ENCODE data around the gene SCN10A. TPM values are rescaled to one million over a fixed set of nuclear protein-coding genes. Genes with fewer than 3 reads are reported as not detected.

SCN10A gene
- polyA plus RNA-seq, 1 of the 3 experiments (the other 2 are of a cell fraction), result not detected

DNA sequence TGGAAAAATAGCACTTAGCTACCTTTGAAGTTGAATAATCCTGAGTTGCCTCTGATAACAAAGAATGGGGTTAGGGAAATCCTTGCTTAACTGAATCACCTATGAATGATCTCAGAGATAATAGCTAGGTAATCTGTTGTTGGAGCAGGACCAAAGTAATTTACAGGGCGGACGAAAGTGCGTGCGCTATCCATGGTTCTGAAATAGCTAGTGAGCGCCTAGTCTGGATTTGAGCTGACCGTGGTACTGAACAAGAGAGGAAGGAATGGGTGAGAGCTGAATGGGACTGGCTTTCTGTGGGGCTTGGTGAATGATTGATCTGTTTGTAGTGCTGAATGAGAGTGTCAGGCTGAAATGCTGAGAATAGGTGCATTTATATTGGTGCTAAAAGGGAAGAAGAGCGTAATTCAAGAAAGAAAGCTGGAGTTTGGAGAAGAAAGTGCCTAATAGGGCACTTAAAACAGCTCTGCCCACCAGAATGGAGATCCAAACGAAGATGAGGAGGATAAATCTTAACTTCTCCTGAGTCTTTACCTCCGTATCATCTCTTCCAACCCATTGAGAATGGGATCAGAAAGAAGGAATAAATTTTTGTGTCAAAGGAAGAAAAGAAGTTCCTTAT, 10.1 kb downstream of the SCN10A start:
- Histone ChIP-seq H3K36me3 (replicated peaks in 1 of 2; ENCODE audit: control insufficient read depth in 1 of 2, insufficient read depth in 2 of 2, low read length in 1 of 2) (no peaks in the 10 kb centered on the region), H3F3A (replicated peaks; ENCODE audit: insufficient read depth) (no peaks in the 10 kb centered on the region), H3K4me2 (no peak overlapping the region), H2AFZ (ENCODE audit: low read depth) (no peak overlapping the region), H4K20me1 (ENCODE audit: insufficient read depth) (no peaks in the 10 kb centered on the region), H3K79me2 (ENCODE audit: insufficient read depth) (no peaks in the 10 kb centered on the region), H3K9ac (no peak overlapping the region), H3K9me3 (no peaks in the 10 kb centered on the region), H3K4me3 (ENCODE audit: low read depth in 2 of 2, low read length in 1 of 2) (no peak overlapping the region), H3K27ac (ENCODE audit: low read depth in 2 of 2, low read length in 1 of 2) (no peak overlapping the region), H3K4me1 (ENCODE audit: control insufficient read depth in 1 of 2, insufficient read depth in 2 of 2, low read depth in 1 of 2, low read length in 1 of 2) (peaks cover 0 to 5% of the 10 kb centered on the region in 2 experiments; a peak in 2 of 4 replicates), H3K9me2 (no peaks in the 10 kb centered on the region), H3K27me3 (ENCODE audit: insufficient read depth) (no peaks in the 10 kb centered on the region)
- ChIA-PET CTCF (interaction anchor here (1.0 to 2.8 kb wide), 7 partner anchors 23 to 309 kb away, joined by 3 to 12 read pairs (median 4); partner anchors contain the start of gene EXOG), POLR2A (no interaction called here)
- WGBS (ENCODE audit: low lambda C conversion rate), result 33% methylated on average over 9 of the region's 9 CpGs
- TF ChIP-seq, protein P1, sequence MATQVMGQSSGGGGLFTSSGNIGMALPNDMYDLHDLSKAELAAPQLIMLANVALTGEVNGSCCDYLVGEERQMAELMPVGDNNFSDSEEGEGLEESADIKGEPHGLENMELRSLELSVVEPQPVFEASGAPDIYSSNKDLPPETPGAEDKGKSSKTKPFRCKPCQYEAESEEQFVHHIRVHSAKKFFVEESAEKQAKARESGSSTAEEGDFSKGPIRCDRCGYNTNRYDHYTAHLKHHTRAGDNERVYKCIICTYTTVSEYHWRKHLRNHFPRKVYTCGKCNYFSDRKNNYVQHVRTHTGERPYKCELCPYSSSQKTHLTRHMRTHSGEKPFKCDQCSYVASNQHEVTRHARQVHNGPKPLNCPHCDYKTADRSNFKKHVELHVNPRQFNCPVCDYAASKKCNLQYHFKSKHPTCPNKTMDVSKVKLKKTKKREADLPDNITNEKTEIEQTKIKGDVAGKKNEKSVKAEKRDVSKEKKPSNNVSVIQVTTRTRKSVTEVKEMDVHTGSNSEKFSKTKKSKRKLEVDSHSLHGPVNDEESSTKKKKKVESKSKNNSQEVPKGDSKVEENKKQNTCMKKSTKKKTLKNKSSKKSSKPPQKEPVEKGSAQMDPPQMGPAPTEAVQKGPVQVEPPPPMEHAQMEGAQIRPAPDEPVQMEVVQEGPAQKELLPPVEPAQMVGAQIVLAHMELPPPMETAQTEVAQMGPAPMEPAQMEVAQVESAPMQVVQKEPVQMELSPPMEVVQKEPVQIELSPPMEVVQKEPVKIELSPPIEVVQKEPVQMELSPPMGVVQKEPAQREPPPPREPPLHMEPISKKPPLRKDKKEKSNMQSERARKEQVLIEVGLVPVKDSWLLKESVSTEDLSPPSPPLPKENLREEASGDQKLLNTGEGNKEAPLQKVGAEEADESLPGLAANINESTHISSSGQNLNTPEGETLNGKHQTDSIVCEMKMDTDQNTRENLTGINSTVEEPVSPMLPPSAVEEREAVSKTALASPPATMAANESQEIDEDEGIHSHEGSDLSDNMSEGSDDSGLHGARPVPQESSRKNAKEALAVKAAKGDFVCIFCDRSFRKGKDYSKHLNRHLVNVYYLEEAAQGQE (IDR thresholded peaks at IDR 0.05; ENCODE audit: low read depth, low read length), result peak; percentile 100
- 0 out of 2 replicates have a peak, but pooled peaks have one; percentile 1 for TF ChIP-seq GATA2 (CRISPR knock-in tag; IDR thresholded peaks at IDR 0.05)
- no peak for TF ChIP-seq JUND (IDR thresholded peaks at IDR 0.05)
- no peak for DNase-seq

GRCh38 chr3:38805004-38805403, 11.0 kb downstream of the SCN10A start:
- no peaks in the 10 kb centered on the region for H3K9me3 ChIP-seq
- H3K4me1 ChIP-seq (ENCODE audit: control insufficient read depth in 1 of 2, insufficient read depth in 2 of 2, low read depth in 1 of 2, low read length in 1 of 2), result peaks cover 0 to 5% of the 10 kb centered on the region in 2 experiments; a peak in 2 of 4 replicates
- CTCF ChIA-PET, result interaction anchor here (1.0 to 2.8 kb wide), 6 partner anchors 24 to 309 kb away, joined by 3 to 12 read pairs (median 4); partner anchors contain the start of gene EXOG
- no peaks in the 10 kb centered on the region for H3K9me2 ChIP-seq
- H3K27ac ChIP-seq (ENCODE audit: low read depth in 2 of 2, low read length in 1 of 2), result no peak overlapping the region
- H3F3A ChIP-seq (replicated peaks; ENCODE audit: insufficient read depth), result no peaks in the 10 kb centered on the region
- H3K27me3 ChIP-seq (ENCODE audit: insufficient read depth), result no peaks in the 10 kb centered on the region
- no peak overlapping the region for H3K4me2 ChIP-seq
- no peaks in the 10 kb centered on the region for H4K20me1 ChIP-seq (ENCODE audit: insufficient read depth)
- H3K4me3 ChIP-seq (ENCODE audit: low read depth in 2 of 2, low read length in 1 of 2), result no peak overlapping the region
- POLR2A ChIA-PET, result no interaction called here
- H3K36me3 ChIP-seq (replicated peaks in 1 of 2; ENCODE audit: control insufficient read depth in 1 of 2, insufficient read depth in 2 of 2, low read length in 1 of 2), result no peaks in the 10 kb centered on the region
- 23% methylated on average over 1 of the region's 1 CpG for WGBS (ENCODE audit: low lambda C conversion rate)
- H3K9ac ChIP-seq, result no peak overlapping the region
- DNase-seq, result no peak
- H3K79me2 ChIP-seq (ENCODE audit: insufficient read depth), result no peaks in the 10 kb centered on the region
- TF ChIP-seq ELF1 (IDR thresholded peaks at IDR 0.05) (no peak), TAF1 (IDR thresholded peaks at IDR 0.05; ENCODE audit: borderline replicate concordance, low read depth, low read length) (no peak), SMC3 (IDR thresholded peaks at IDR 0.05; ENCODE audit: low read depth, low read length) (no peak)
- no peak overlapping the region for H2AFZ ChIP-seq (ENCODE audit: low read depth)

DNA sequence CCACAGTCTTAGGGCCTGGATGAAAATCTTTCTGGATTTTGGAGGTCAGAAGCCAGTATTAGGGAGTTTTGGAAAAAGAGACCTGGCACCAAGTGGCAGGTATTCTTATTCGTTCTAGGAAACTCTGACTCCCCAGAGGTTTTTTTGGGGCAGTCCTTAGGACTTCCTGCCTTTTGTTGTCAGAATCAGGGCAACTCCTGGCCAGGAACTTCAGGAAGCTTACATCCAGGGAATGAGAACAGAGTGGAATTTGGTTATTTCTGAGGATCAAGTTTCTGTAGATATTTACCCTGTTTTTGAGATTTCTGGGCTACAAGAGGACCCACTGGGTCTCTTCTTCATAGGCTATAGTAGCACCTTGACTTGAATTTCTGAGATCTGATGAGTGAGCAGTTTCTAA, 15.5 kb downstream of the SCN10A start:
- Histone ChIP-seq H2AFZ (ENCODE audit: low read depth) (no peak overlapping the region), H3K9me2 (no peaks in the 10 kb centered on the region), H3K27me3 (ENCODE audit: insufficient read depth) (no peaks in the 10 kb centered on the region), H3K79me2 (ENCODE audit: insufficient read depth) (no peaks in the 10 kb centered on the region), H3F3A (replicated peaks; ENCODE audit: insufficient read depth) (no peaks in the 10 kb centered on the region), H3K4me2 (no peak overlapping the region), H4K20me1 (ENCODE audit: insufficient read depth) (no peaks in the 10 kb centered on the region), H3K4me1 (ENCODE audit: control insufficient read depth in 1 of 2, insufficient read depth in 2 of 2, low read depth in 1 of 2, low read length in 1 of 2) (peaks cover 0 to under 1% of the 10 kb centered on the region in 2 experiments; a peak in 1 of 4 replicates), H3K36me3 (replicated peaks in 1 of 2; ENCODE audit: control insufficient read depth in 1 of 2, insufficient read depth in 2 of 2, low read length in 1 of 2) (no peaks in the 10 kb centered on the region), H3K9me3 (no peaks in the 10 kb centered on the region), H3K4me3 (ENCODE audit: low read depth in 2 of 2, low read length in 1 of 2) (no peak overlapping the region), H3K9ac (no peak overlapping the region), H3K27ac (ENCODE audit: low read depth in 2 of 2, low read length in 1 of 2) (no peak overlapping the region)
- TF ChIP-seq, protein P2, sequence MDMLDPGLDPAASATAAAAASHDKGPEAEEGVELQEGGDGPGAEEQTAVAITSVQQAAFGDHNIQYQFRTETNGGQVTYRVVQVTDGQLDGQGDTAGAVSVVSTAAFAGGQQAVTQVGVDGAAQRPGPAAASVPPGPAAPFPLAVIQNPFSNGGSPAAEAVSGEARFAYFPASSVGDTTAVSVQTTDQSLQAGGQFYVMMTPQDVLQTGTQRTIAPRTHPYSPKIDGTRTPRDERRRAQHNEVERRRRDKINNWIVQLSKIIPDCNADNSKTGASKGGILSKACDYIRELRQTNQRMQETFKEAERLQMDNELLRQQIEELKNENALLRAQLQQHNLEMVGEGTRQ (IDR thresholded peaks at IDR 0.05; ENCODE audit: borderline replicate concordance, low read depth, low read length), result no peak
- TF ChIP-seq RXRA (IDR thresholded peaks at IDR 0.05; ENCODE audit: borderline replicate concordance, low read depth) (no peak), GABPA (IDR thresholded peaks at IDR 0.05; ENCODE audit: low read depth) (no peak), MXI1 (IDR thresholded peaks at IDR 0.05; ENCODE audit: low read depth, low read length) (no peak), RFX5 (IDR thresholded peaks at IDR 0.05; ENCODE audit: low read length) (no peak)
- 18% methylated on average over 1 of the region's 1 CpG for WGBS (ENCODE audit: low lambda C conversion rate)
- ChIA-PET POLR2A (no interaction called here), CTCF (no interaction called here)
- no peak for DNase-seq

Measured in SK-N-SH (cell line).